T-helper 1 cell (primary cell): Measurements from ENCODE around the gene KDM4F.

Experiments used
- DNase-seq, 5 donors: peaks; one replicate each; pipeline ENCODE4 v3.0.0-alpha.2; 2012 to 2020

The KDM4F gene

DNA sequence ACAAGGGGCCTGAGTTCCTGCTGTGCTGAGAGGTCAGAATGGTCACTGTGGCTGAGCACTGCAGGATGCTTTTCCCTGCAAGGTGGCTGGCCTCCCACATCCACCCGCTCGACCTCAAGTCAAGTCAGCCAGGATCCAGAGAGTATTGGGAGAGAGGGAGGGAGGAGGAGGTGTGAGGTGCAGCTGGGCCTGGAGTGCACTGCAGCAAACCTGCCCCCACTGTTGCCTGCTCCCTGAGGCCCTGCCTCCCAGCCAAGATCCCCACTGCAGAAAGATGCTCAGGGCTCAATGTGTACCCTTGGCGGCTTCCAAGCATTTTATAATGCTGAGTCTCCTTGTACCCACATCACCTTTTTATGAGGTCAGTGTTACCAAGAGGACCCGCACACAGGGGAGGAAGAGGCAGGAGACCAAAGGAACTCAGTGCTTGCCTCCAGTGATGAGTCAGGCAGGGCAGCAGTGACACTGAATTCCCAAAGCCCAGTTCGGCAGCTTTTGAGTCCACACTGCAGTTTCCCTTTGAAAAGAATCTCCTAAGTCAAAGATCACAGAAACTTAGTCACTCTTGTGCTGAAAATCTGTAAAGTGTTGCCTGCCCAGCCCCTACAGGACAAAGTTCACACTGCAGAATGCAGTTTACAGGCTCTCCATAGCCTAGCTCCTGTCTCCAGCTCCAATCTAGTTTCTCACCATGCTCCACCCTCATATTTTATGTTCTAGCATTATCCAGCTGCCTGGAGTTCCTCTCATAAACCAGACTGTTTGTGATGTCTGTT lies 43.5 kb downstream of the KDM4F start:
- DNase-seq: peak in 2 of 5 donors; percentile 15 to 36

- no peak for DNase-seq
These were observed 44.3 kb downstream of the KDM4F start for GRCh38 chr11:95093548-95093947.

- peak in 1 of 5 donors; percentile 69 for DNase-seq
These were observed 46.8 kb downstream of the KDM4F start for GRCh38 chr11:95095858-95096587.

DNA sequence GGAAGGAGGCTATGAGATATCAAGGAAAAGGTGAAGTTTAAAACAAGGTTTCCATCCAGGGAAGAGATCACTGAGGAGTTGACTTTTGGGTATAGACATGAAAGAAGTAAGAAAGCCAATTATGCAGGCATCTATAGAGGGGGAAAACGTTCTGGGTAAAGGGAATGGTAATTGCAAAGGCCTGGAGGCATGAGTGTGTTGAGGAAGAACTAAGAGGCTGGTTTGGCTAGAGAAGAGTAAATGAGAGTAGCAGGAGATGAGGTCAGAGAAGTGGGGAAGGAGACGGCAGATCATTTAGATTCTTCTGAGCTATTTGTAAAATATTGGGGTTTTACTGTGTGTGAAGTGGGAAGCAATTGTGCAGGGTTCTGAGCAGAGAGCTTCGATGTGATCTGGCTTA lies 48.0 kb downstream of the KDM4F start:
- no peak for DNase-seq

- DNase-seq: no peak
These were observed 49.6 kb downstream of the KDM4F start for GRCh38 chr11:95098826-95099225.

- no peak for DNase-seq
These were observed 51.0 kb downstream of the KDM4F start for GRCh38 chr11:95100191-95100648.
